ENCODE measurements around the gene PRKCI.
"Not testable (repeated sequence)": the region's sequence is repeated elsewhere in the genome, so short reads cannot be mapped to it uniquely, and the experiment has no call there.

The PRKCI gene

DNA sequence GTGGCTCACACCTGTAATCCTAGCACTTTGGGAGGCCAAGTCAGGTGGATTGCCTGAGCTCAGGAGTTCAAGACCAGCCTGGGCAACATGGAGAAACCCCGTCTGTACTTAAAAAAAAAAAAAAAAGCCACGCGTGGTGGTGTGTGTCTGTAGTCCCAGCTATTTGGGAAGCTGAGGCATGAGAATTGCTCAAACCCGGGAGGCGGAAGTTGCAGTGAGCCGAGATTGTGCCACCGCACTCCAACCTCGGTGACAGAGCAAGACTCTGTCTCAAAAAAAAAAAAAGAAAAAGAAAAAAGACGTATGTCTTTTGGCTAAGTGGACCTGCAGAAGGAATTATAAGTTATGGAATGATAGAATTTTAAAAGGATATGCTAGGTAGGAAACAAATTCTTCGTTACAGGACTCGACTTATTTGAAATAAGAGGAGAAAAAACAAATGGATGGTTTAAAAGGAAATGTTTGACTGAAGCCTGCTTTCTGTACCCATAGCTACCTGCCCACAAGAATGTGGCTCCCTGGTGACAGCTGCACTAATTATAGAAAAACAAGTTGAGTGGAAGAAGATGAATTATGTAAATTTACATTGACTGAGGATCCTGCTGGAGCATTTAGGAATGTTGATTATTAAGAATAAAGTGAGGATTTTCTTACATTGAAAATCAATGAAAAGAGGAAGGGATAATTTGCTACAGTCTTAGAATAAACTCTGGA, 99.3 kb downstream of the PRKCI start:
- POLR2A ChIA-PET = no interaction called here
- CTCF ChIA-PET = interaction anchor here (0.7 to 1.1 kb wide), 3 partner anchors 9 to 92 kb away, joined by 3 to 4 read pairs (median 3); no protein-coding TSS in a partner anchor
- no peak for DNase-seq (ENCODE audit: extremely low spot score)
- no peak for TF ChIP-seq CTCF (IDR thresholded peaks at IDR 0.05; ENCODE audit: control extremely low read depth, extremely low read depth, low read depth, missing control alignments)

GRCh38 chr3:170322566-170323269, 100.5 kb downstream of the PRKCI start:
- no peak for DNase-seq (ENCODE audit: extremely low spot score)
- CTCF ChIA-PET = interaction anchor here (2.3 kb wide), 1 partner anchor 89 kb away, joined by 6 read pairs; no protein-coding TSS in a partner anchor
- TF ChIP-seq CTCF (IDR thresholded peaks at IDR 0.05; ENCODE audit: control extremely low read depth, extremely low read depth, low read depth, missing control alignments) = no peak
- POLR2A ChIA-PET = no interaction called here

GRCh38 chr3:170323331-170323730, 101.1 kb downstream of the PRKCI start:
- no peak for DNase-seq (ENCODE audit: extremely low spot score)
- ChIA-PET CTCF (interaction anchor here (2.1 to 2.3 kb wide), 2 partner anchors 15 to 88 kb away, joined by 6 read pairs; no protein-coding TSS in a partner anchor), POLR2A (no interaction called here)
- TF ChIP-seq CTCF (IDR thresholded peaks at IDR 0.05; ENCODE audit: control extremely low read depth, extremely low read depth, low read depth, missing control alignments) = no peak

DNA sequence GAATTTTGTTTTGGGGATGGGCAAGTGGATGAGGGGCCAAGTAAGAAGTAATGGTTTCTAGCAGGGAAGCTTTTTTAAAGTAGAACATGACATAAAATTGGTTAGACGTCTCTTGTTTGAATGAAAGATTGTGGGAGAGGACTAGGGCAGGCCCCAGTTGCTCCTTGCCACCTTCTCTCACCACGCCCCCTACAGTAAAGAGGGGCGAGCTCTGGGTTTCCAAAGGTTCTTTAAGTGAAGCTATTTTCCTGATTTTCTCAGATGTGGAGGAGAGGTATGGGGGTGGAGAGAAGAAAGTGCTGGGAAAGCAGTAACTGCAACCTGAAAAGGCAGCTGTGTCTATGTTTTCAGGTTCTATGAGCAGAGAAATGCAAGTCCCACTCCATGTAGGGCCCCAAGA, 102.7 kb downstream of the PRKCI start:
- DNase-seq (ENCODE audit: extremely low spot score) = no peak
- CTCF ChIA-PET = interaction anchor here (2.1 to 2.3 kb wide), 2 partner anchors 17 to 86 kb away, joined by 6 read pairs; no protein-coding TSS in a partner anchor
- TF ChIP-seq CTCF (IDR thresholded peaks at IDR 0.05; ENCODE audit: control extremely low read depth, extremely low read depth, low read depth, missing control alignments) = no peak
- POLR2A ChIA-PET = no interaction called here

GRCh38 chr3:170327040-170327808, 105.0 kb downstream of the PRKCI start:
- CTCF ChIA-PET = interaction anchor here (0.8 to 2.7 kb wide), 5 partner anchors 10 to 86 kb away, joined by 3 to 9 read pairs (median 4); no protein-coding TSS in a partner anchor
- TF ChIP-seq CTCF (IDR thresholded peaks at IDR 0.05; ENCODE audit: control extremely low read depth, extremely low read depth, low read depth, missing control alignments) = no peak
- POLR2A ChIA-PET = no interaction called here
- DNase-seq (ENCODE audit: extremely low spot score) = no peak

DNA sequence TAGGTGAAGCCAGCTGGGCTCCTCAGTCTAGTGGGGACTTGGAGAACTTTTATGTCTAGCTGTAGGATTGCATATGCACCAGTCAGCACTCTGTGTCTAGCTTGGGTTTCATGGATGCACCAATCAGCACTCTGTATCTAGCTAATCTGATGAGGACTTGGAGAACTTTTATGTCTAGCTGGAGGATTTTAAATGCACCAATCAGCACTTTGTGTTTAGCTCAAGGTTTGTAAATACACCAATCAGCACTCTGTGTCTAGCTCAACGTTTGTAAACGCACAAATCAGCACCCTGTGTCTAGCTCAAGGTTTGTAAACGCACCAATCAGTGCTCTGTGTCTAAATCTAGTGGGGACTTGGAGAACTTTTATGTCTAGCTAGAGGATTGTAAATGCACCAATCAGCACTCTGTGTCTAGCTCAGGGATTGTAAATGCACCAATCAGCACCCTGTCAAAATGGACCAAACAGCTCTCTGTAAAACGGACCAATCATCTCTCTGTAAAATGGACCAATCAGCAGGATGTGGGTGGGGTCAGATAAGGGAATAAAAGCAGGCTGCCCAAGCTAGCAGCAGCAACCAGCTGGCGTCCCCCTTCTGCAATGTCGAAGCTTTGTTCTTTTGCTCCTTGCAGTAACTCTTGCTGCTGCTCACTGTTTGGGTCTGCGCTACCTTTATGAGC, 105.8 kb downstream of the PRKCI start:
- CTCF ChIA-PET = interaction anchor here (0.8 to 2.7 kb wide), 8 partner anchors 9 to 85 kb away, joined by 3 to 9 read pairs (median 4); no protein-coding TSS in a partner anchor
- POLR2A ChIA-PET = not testable (repeated sequence)

More for the DNA sequence above, 105.8 kb downstream of the PRKCI start:
- DNase-seq (ENCODE audit: extremely low spot score) = not testable (repeated sequence)

Data from GM10248 (cell line).